Activated naive CD8-positive, alpha-beta T cell treated with anti-CD3 and anti-CD28 coated beads, Interleukin-2, amount 50 U/mL, for 24 hours (primary cell): ENCODE results near the gene RNF145.

Source experiments
- ATAC-seq: fragments of 150-1000 bp; cut with Tn5 transposase; one replicate; pipeline ENCODE4 v1.10.0; 2021
- DNase-seq: peaks from one replicate; pipeline ENCODE4 v3.0.0; 2021
- H3K27ac Mint-ChIP-seq: one replicate; pipeline ENCODE4 v1.8.0; 2021; ENCODE audit warnings: mild to moderate bottlenecking, mixed read lengths
- H3K27me3 Mint-ChIP-seq: one replicate; pipeline ENCODE4 v1.8.0; 2021; ENCODE audit warnings: mixed read lengths
- H3K36me3 Mint-ChIP-seq: one replicate; pipeline ENCODE4 v1.8.0; 2021; ENCODE audit warnings: low read depth, mixed read lengths
- H3K4me1 Mint-ChIP-seq: one replicate; pipeline ENCODE4 v1.8.0; 2021; ENCODE audit warnings: mixed read lengths
- H3K4me3 Mint-ChIP-seq: one replicate; pipeline ENCODE4 v1.8.0; 2021; ENCODE audit warnings: mild to moderate bottlenecking, moderate library complexity, mixed read lengths
- H3K9me3 Mint-ChIP-seq: one replicate; pipeline ENCODE4 v1.8.0; 2021; ENCODE audit warnings: mixed read lengths

RNF145 gene

GRCh38 chr5:159112436-159112835 is 96.9 kb downstream of the RNF145 start:
- DNase-seq (no peak), ATAC-seq (no peak)
- Mint-ChIP-seq H3K36me3 (no peaks in the 10 kb centered on the region), H3K27ac (no peak overlapping the region), H3K27me3 (peaks cover 20% of the 10 kb centered on the region), H3K9me3 (no peaks in the 10 kb centered on the region), H3K4me1 (peaks cover 6% of the 10 kb centered on the region), H3K4me3 (no peak overlapping the region)
